HL-60 (cell line): ENCODE results near the gene ANKRD28.

Experiments used
- DNase-seq, 2 experiments: peaks; one replicate each; pipeline ENCODE4 v3.0.0-alpha.2; 2010 to 2020; ENCODE audit warnings: low read depth in 1 of 2, low spot score in 1 of 2
- H3K27ac ChIP-seq: fragments of 250-450 bp; sonication (Bioruptor Pico); replicated peaks from 2 replicates; pipeline ENCODE4 v1.5.1; 2020; ENCODE audit warnings: mild to moderate bottlenecking, moderate library complexity
- H3K27me3 ChIP-seq: fragments of 250-450 bp; sonication (Bioruptor Pico); 2 replicates; pipeline ENCODE4 v1.5.1; 2021; ENCODE audit warnings: mild to moderate bottlenecking, moderate library complexity; ENCODE audit not compliant: insufficient read depth, poor library complexity, severe bottlenecking
- H3K4me3 ChIP-seq: replicated peaks from 2 replicates; pipeline ENCODE4 v1.5.1; 2011; ENCODE audit warnings: mild to moderate bottlenecking, control low read depth, low read length; ENCODE audit not compliant: insufficient read depth
- GABPA ChIP-seq: IDR thresholded peaks from 2 replicates; pipeline ENCODE4 v1.6.1; 2012; ENCODE audit warnings: low read depth
- POLR2AphosphoS5 ChIP-seq: IDR thresholded peaks from 2 replicates; pipeline ENCODE4 v1.6.1; 2012; ENCODE audit warnings: low read depth
- SPI1 ChIP-seq: IDR thresholded peaks from 2 replicates; pipeline ENCODE4 v1.6.1; 2012; ENCODE audit warnings: low read depth, mild to moderate bottlenecking, borderline replicate concordance
- TF ChIP-seq, protein P1 (sequence below): IDR thresholded peaks from one replicate; pipeline ENCODE4 v1.5.1; 2011; ENCODE audit warnings: low read length, control low read depth, inconsistent platforms; ENCODE audit not compliant: insufficient read depth
- TF ChIP-seq, protein P2 (sequence below): IDR thresholded peaks from 2 replicates; pipeline ENCODE4 v1.6.1; 2012; ENCODE audit warnings: low read depth; ENCODE audit not compliant: insufficient replicate concordance

ANKRD28 gene

DNA sequence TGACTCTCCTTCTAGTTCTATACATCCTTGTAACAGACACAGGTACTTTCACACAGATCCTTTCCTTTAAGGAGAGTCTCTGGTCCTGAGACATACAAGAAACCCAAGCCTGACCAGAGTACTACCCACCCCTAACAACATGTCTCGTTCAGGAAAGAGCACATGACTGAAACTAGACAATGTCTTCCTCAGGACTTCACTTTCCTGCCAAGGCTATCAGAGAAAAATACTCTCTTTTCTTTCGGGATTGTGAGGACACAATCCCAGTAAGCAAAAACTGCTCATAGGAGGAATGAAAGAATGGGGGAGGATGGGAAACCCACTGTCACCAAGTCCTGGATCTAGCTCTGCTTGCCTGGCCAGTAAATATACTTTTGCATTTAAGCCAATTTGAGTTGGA is 11.5 kb upstream of the ANKRD28 start:
- no peak for DNase-seq

DNA sequence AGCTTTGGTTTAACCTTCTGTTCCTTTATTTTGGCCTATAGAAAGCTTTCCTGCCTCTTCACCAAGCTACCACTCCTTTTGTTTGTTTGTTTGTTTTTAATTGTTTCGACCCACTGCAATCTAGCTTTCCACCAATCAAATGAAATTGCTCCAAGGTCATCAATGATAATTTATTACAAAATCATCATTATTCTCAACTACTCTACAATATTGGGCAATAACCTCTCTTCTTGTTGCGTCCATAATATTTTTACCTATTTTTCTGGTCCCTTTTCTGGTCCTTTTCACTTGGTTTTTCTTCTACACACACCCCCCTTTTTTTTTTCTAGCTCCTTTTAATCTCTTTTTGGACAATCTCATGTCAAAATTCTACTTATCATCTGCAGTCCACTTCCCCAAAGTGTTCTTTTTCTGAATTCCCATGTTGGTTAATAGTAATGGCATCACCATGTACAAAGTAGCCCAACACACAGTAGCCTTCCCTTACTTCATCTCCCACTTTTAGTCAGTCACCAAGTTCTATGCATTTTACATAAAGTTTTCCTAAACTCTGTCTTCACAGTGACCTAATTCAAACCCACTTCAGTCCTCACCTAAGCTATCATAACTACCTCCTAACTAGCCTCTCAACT is 11.0 kb upstream of the ANKRD28 start:
- Histone ChIP-seq H3K27ac (no peak overlapping the region), H3K27me3 (no peaks in the 10 kb centered on the region), H3K4me3 (no peak overlapping the region)
- DNase-seq, result no peak
- TF ChIP-seq, protein P1, sequence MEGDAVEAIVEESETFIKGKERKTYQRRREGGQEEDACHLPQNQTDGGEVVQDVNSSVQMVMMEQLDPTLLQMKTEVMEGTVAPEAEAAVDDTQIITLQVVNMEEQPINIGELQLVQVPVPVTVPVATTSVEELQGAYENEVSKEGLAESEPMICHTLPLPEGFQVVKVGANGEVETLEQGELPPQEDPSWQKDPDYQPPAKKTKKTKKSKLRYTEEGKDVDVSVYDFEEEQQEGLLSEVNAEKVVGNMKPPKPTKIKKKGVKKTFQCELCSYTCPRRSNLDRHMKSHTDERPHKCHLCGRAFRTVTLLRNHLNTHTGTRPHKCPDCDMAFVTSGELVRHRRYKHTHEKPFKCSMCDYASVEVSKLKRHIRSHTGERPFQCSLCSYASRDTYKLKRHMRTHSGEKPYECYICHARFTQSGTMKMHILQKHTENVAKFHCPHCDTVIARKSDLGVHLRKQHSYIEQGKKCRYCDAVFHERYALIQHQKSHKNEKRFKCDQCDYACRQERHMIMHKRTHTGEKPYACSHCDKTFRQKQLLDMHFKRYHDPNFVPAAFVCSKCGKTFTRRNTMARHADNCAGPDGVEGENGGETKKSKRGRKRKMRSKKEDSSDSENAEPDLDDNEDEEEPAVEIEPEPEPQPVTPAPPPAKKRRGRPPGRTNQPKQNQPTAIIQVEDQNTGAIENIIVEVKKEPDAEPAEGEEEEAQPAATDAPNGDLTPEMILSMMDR, result no peak
- TF ChIP-seq SPI1 (no peak), POLR2AphosphoS5 (no peak), GABPA (no peak)
- TF ChIP-seq, protein P2, sequence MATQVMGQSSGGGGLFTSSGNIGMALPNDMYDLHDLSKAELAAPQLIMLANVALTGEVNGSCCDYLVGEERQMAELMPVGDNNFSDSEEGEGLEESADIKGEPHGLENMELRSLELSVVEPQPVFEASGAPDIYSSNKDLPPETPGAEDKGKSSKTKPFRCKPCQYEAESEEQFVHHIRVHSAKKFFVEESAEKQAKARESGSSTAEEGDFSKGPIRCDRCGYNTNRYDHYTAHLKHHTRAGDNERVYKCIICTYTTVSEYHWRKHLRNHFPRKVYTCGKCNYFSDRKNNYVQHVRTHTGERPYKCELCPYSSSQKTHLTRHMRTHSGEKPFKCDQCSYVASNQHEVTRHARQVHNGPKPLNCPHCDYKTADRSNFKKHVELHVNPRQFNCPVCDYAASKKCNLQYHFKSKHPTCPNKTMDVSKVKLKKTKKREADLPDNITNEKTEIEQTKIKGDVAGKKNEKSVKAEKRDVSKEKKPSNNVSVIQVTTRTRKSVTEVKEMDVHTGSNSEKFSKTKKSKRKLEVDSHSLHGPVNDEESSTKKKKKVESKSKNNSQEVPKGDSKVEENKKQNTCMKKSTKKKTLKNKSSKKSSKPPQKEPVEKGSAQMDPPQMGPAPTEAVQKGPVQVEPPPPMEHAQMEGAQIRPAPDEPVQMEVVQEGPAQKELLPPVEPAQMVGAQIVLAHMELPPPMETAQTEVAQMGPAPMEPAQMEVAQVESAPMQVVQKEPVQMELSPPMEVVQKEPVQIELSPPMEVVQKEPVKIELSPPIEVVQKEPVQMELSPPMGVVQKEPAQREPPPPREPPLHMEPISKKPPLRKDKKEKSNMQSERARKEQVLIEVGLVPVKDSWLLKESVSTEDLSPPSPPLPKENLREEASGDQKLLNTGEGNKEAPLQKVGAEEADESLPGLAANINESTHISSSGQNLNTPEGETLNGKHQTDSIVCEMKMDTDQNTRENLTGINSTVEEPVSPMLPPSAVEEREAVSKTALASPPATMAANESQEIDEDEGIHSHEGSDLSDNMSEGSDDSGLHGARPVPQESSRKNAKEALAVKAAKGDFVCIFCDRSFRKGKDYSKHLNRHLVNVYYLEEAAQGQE, result no peak

More for the DNA sequence above, 11.5 kb upstream of the ANKRD28 start:
- no peaks in the 10 kb centered on the region for H3K27me3 ChIP-seq
- TF ChIP-seq POLR2AphosphoS5 (no peak), SPI1 (no peak), GABPA (no peak)
- TF ChIP-seq, protein P1, result no peak
- TF ChIP-seq, protein P2, result no peak
- no peak overlapping the region for H3K4me3 ChIP-seq
- H3K27ac ChIP-seq, result no peak overlapping the region

DNA sequence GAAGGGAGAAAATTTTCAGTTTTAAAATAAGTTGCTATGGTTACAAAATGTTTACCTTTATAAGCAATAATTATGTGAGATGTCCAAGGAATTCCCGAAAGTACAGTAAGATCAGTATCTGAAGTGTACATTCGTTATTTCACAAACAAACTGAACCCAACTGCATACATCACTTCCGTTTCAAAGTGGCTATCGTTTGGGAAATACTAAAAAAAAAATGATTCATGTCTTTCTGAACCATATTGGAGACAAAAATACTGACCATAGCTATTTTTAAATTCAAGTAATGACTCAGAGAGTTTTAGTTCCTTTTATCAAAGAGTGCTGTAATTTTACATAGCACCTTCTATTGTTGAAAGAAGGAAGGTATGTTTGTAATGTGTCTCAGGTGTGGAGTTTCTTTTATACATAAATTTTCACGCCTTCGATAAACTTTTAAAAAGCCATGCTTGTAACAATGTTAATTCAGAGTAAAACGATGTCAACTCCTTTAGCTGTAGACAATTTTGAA is 8.0 kb upstream of the ANKRD28 start:
- no peak overlapping the region for H3K4me3 ChIP-seq
- peak overlapping the region; percentile 82 for H3K27ac ChIP-seq
- DNase-seq, result peak; percentile 29 to 81

More for the DNA sequence above, 8.0 kb upstream of the ANKRD28 start:
- TF ChIP-seq, protein P1, result no peak
- TF ChIP-seq, protein P2, result no peak
- TF ChIP-seq SPI1 (0 out of 2 replicates have a peak, but pooled peaks have one; percentile 7), POLR2AphosphoS5 (no peak; the same call in 1 of the 2 replicates), GABPA (0 out of 2 replicates have a peak, but pooled peaks have one; percentile 9)
- no peaks in the 10 kb centered on the region for H3K27me3 ChIP-seq
